PC-9 (cell line): Measurements from ENCODE around the gene APIP.

ENCODE experiments used
- CTCF ChIP-seq: fragments of 200-600 bp; sonication (generic); conservative IDR thresholded peaks from 2 replicates; pipeline ENCODE4 v1.6.1; 2017; ENCODE audit warnings: mixed run types, antibody characterized with exemption, mild to moderate bottlenecking, moderate library complexity
- EZH2 ChIP-seq: fragments of 200-600 bp; sonication (generic); IDR thresholded peaks from 2 replicates; pipeline ENCODE4 v1.8.0; 2017; ENCODE audit warnings: antibody characterized with exemption, low read depth

- TF ChIP-seq CTCF (no peak), EZH2 (no peak)
Observed at GRCh38 chr11:34863048-34863447, 53.1 kb downstream of the APIP start.
